HEK293 (cell line): Measurements from ENCODE around the gene FAM174B.
"Not testable (repeated sequence)": the region's sequence is repeated elsewhere in the genome, so short reads cannot be mapped to it uniquely, and the experiment has no call there.

Experiments used
- CTCF ChIA-PET: fragments of 350-600 bp; formaldehyde crosslinking; extraction: SDS; loops from one replicate; lab custom pipeline; 2021; ENCODE audit warnings: antibody characterized with exemption; lab: Yijun Ruan, JAX
- POLR2A ChIA-PET: fragments of 300-600 bp; formaldehyde crosslinking; extraction: SDS; loops from one replicate; lab custom pipeline; 2020; ENCODE audit warnings: antibody characterized with exemption, inconsistent platforms; lab: Yijun Ruan, JAX
- H3K27ac ChIP-seq: fragments of 200-500 bp; sonication (Bioruptor generic); 2 replicates; pipeline ENCODE4 v1.5.1; 2014; ENCODE audit warnings: low read depth, low read length, control low read depth, inconsistent platforms; ENCODE audit errors: extremely low read depth
- H3K36me3 ChIP-seq, 2 experiments: fragments of 200-500 bp in 1 of 2; sonication (Bioruptor generic) in 1 of 2; 1 replicate in 1 of 2; 2 replicates in 1 of 2; pipeline ENCODE4 v1.5.1; 2014 to 2017; ENCODE audit warnings: inconsistent platforms in 2 of 2, low read length in 2 of 2; ENCODE audit not compliant: control insufficient read depth in 2 of 2, insufficient read depth in 1 of 2
- H3K4me1 ChIP-seq: fragments of 200-500 bp; sonication (Bioruptor generic); 2 replicates; pipeline ENCODE4 v1.5.1; 2014; ENCODE audit warnings: mild to moderate bottlenecking, low read length, inconsistent platforms; ENCODE audit not compliant: control insufficient read depth, insufficient read depth
- H3K4me3 ChIP-seq: 2 replicates; pipeline ENCODE4 v1.5.1; 2011; ENCODE audit warnings: low read depth, mild to moderate bottlenecking, control low read depth, low read length, moderate library complexity
- H3K9me3 ChIP-seq: fragments of 200-500 bp; sonication (Bioruptor generic); 2 replicates; pipeline ENCODE4 v1.5.1; 2014; ENCODE audit warnings: low read depth, low read length, inconsistent platforms; ENCODE audit not compliant: control insufficient read depth, insufficient read depth
- BCL11B ChIP-seq: fragments of 450-650 bp; formaldehyde crosslinking; IDR thresholded peaks from 2 replicates; pipeline ENCODE4 v1.5.1; 2016; ENCODE audit warnings: low read depth, missing biosample characterization, missing genetic modification characterization
- GLI2 ChIP-seq: fragments of 450-650 bp; formaldehyde crosslinking; IDR thresholded peaks from 2 replicates; pipeline ENCODE4; 2017; ENCODE audit warnings: missing biosample characterization, missing genetic modification characterization, low read depth, borderline replicate concordance
- KLF9 ChIP-seq: fragments of 450-650 bp; formaldehyde crosslinking; IDR thresholded peaks from 2 replicates; pipeline ENCODE4 v1.5.1; 2016; ENCODE audit warnings: missing biosample characterization, missing genetic modification characterization, low read depth
- SCRT2 ChIP-seq: fragments of 450-650 bp; formaldehyde crosslinking; IDR thresholded peaks from 2 replicates; pipeline ENCODE4 v1.5.1; 2016; ENCODE audit warnings: missing biosample characterization, missing genetic modification characterization
- SP3 ChIP-seq: fragments of 450-650 bp; formaldehyde crosslinking; IDR thresholded peaks from 2 replicates; pipeline ENCODE4 v1.5.1; 2016; ENCODE audit warnings: missing biosample characterization, missing genetic modification characterization
- ZNF114 ChIP-seq: fragments of 450-650 bp; formaldehyde crosslinking; IDR thresholded peaks from 2 replicates; pipeline ENCODE4 v1.5.0; 2017; ENCODE audit warnings: missing biosample characterization, missing genetic modification characterization
- ZNF138 ChIP-seq: fragments of 450-650 bp; formaldehyde crosslinking; IDR thresholded peaks from 2 replicates; pipeline ENCODE4 v1.5.1; 2016; ENCODE audit warnings: missing biosample characterization, missing genetic modification characterization, borderline replicate concordance
- ZNF140 ChIP-seq: fragments of 450-650 bp; formaldehyde crosslinking; IDR thresholded peaks from 2 replicates; pipeline ENCODE4 v1.5.1; 2016; ENCODE audit warnings: missing biosample characterization, missing genetic modification characterization
- ZNF248 ChIP-seq: fragments of 450-650 bp; formaldehyde crosslinking; IDR thresholded peaks from 2 replicates; pipeline ENCODE4 v1.5.1; 2017; ENCODE audit warnings: missing biosample characterization, missing genetic modification characterization
- ZNF302 ChIP-seq: fragments of 450-650 bp; formaldehyde crosslinking; IDR thresholded peaks from 2 replicates; pipeline ENCODE4 v1.5.1; 2016; ENCODE audit warnings: missing biosample characterization, missing genetic modification characterization, low read depth
- ZNF391 ChIP-seq: fragments of 450-650 bp; formaldehyde crosslinking; IDR thresholded peaks from 2 replicates; pipeline ENCODE4 v1.5.1; 2016; ENCODE audit warnings: low read depth, missing biosample characterization, missing genetic modification characterization, borderline replicate concordance
- ZNF394 ChIP-seq: fragments of 450-650 bp; formaldehyde crosslinking; IDR thresholded peaks from 2 replicates; pipeline ENCODE4 v1.5.1; 2016; ENCODE audit warnings: missing biosample characterization, missing genetic modification characterization, mild to moderate bottlenecking, moderate library complexity, borderline replicate concordance
- ZNF548 ChIP-seq: fragments of 450-650 bp; formaldehyde crosslinking; IDR thresholded peaks from 2 replicates; pipeline ENCODE4 v1.5.1; 2016; ENCODE audit warnings: missing biosample characterization, missing genetic modification characterization
- ZNF549 ChIP-seq: fragments of 450-650 bp; IDR thresholded peaks from 2 replicates; pipeline ENCODE4 v1.5.1; 2018; ENCODE audit warnings: missing biosample characterization, missing genetic modification characterization, mild to moderate bottlenecking, inconsistent platforms, moderate library complexity
- ZNF560 ChIP-seq: fragments of 450-650 bp; formaldehyde crosslinking; IDR thresholded peaks from 2 replicates; pipeline ENCODE4 v1.5.1; 2017; ENCODE audit warnings: missing biosample characterization, missing genetic modification characterization, borderline replicate concordance
- ZNF621 ChIP-seq: fragments of 450-650 bp; formaldehyde crosslinking; IDR thresholded peaks from 2 replicates; pipeline ENCODE4 v1.5.1; 2017; ENCODE audit warnings: missing biosample characterization, missing genetic modification characterization
- ZNF830 ChIP-seq: fragments of 450-650 bp; IDR thresholded peaks from 2 replicates; pipeline ENCODE4 v1.5.0; 2018; ENCODE audit warnings: missing biosample characterization, missing genetic modification characterization, low read depth, mild to moderate bottlenecking, moderate library complexity
- ZNF837 ChIP-seq: fragments of 450-650 bp; formaldehyde crosslinking; IDR thresholded peaks from 2 replicates; pipeline ENCODE4 v1.5.1; 2016; ENCODE audit warnings: missing biosample characterization, missing genetic modification characterization
- TF ChIP-seq, protein P1 (sequence below): fragments of 450-650 bp; formaldehyde crosslinking; IDR thresholded peaks from 2 replicates; pipeline ENCODE4 v1.5.1; 2016; ENCODE audit warnings: missing biosample characterization, missing genetic modification characterization
- TF ChIP-seq, protein P2 (sequence below): fragments of 450-650 bp; formaldehyde crosslinking; IDR thresholded peaks from 2 replicates; pipeline ENCODE4 v1.5.1; 2016; ENCODE audit warnings: missing biosample characterization, missing genetic modification characterization
- TF ChIP-seq, protein P3 (sequence below): fragments of 450-650 bp; formaldehyde crosslinking; IDR thresholded peaks from 2 replicates; pipeline ENCODE4 v1.5.1; 2017; ENCODE audit warnings: missing biosample characterization, missing genetic modification characterization
- TF ChIP-seq, protein P4 (sequence below): fragments of 450-650 bp; formaldehyde crosslinking; IDR thresholded peaks from 2 replicates; pipeline ENCODE4 v1.5.1; 2016; ENCODE audit warnings: missing biosample characterization, missing genetic modification characterization

The FAM174B gene

DNA sequence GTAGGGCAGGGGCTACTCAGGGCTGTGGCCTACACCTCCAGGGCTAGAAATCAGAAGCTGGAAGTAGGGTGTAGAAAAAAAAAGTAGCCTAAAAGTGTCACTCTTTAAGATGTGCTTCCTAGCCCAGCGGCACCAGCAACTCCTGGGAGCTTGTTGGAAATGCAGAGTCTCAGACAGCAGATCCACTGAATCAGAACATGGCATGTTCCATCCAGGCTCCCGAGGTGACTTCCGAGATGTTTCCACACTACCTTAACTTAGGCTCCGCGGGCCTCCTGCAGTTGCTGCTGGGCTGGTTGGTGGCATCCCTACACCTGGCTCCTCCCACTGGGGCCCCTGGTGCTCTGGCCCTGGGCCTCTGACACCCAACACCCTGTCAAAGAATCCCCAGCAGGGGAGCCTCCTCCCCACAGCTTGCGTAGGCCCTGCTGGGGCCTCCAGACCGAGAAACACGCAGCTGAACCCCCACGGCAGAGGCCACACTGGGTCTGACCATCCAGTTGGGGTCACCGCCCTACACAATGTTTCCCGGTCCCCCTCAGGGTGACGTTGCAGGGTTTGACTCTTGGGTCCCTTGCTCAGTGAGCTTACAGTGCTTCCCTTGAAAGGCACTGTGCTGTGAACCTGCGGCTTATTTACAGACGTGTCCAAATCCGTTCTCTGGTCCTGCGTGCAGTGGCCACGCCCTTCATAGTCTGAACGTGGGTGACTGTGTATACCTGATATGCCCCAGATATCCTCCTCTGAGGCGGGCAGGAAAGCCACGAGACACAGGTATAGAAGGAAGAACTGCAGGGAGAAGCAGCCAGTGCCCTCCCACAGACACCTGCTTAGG, 46.5 kb downstream of the FAM174B start:
- H3K4me1 ChIP-seq, result no peaks in the 10 kb centered on the region
- H3K36me3 ChIP-seq, result no peaks in the 10 kb centered on the region
- ChIA-PET CTCF (no interaction called here), POLR2A (no interaction called here)
- no peak overlapping the region for H3K4me3 ChIP-seq
- no peaks in the 10 kb centered on the region for H3K9me3 ChIP-seq
- TF ChIP-seq ZNF830 (tag by site-specific recombination) (no peak), BCL11B (tag by site-specific recombination) (no peak), ZNF549 (tag by site-specific recombination) (no peak), ZNF302 (tag by site-specific recombination) (no peak), ZNF248 (tag by site-specific recombination) (no peak), ZNF548 (no peak), ZNF138 (tag by site-specific recombination) (no peak), ZNF621 (tag by site-specific recombination) (no peak), KLF9 (tag by site-specific recombination) (no peak), ZNF837 (tag by site-specific recombination) (no peak)
- TF ChIP-seq, protein P1, sequence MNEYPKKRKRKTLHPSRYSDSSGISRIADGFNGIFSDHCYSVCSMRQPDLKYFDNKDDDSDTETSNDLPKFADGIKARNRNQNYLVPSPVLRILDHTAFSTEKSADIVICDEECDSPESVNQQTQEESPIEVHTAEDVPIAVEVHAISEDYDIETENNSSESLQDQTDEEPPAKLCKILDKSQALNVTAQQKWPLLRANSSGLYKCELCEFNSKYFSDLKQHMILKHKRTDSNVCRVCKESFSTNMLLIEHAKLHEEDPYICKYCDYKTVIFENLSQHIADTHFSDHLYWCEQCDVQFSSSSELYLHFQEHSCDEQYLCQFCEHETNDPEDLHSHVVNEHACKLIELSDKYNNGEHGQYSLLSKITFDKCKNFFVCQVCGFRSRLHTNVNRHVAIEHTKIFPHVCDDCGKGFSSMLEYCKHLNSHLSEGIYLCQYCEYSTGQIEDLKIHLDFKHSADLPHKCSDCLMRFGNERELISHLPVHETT, result no peak
- TF ChIP-seq, protein P2, sequence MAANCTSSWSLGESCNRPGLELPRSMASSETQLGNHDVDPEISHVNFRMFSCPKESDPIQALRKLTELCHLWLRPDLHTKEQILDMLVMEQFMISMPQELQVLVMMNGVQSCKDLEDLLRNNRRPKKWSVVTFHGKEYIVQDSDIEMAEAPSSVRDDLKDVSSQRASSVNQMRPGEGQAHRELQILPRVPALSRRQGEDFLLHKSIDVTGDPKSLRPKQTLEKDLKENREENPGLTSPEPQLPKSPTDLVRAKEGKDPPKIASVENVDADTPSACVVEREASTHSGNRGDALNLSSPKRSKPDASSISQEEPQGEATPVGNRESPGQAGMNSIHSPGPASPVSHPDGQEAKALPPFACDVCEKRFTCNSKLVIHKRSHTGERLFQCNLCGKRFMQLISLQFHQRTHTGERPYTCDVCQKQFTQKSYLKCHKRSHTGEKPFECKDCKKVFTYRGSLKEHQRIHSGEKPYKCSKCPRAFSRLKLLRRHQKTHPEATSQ, result no peak
- TF ChIP-seq, protein P3, sequence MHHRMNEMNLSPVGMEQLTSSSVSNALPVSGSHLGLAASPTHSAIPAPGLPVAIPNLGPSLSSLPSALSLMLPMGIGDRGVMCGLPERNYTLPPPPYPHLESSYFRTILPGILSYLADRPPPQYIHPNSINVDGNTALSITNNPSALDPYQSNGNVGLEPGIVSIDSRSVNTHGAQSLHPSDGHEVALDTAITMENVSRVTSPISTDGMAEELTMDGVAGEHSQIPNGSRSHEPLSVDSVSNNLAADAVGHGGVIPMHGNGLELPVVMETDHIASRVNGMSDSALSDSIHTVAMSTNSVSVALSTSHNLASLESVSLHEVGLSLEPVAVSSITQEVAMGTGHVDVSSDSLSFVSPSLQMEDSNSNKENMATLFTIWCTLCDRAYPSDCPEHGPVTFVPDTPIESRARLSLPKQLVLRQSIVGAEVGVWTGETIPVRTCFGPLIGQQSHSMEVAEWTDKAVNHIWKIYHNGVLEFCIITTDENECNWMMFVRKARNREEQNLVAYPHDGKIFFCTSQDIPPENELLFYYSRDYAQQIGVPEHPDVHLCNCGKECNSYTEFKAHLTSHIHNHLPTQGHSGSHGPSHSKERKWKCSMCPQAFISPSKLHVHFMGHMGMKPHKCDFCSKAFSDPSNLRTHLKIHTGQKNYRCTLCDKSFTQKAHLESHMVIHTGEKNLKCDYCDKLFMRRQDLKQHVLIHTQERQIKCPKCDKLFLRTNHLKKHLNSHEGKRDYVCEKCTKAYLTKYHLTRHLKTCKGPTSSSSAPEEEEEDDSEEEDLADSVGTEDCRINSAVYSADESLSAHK, result no peak
- no peak overlapping the region for H3K27ac ChIP-seq

DNA sequence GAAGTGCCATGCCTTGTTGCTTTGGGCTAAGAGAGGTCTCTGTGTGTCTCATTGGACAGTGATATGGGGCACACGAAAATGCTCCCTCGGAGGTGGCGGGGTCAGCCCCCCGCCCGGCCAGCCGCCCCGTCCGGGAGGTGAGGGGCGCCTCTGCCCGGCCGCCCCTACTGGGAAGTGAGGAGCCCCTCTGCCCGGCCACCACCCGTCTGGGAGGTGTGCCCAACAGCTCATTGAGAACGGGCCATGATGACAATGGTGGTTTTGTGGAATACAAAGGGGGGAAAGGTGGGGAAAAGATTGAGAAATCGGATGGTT, 48.8 kb downstream of the FAM174B start:
- CTCF ChIA-PET, H3K36me3 ChIP-seq, H3K4me1 ChIP-seq, H3K9me3 ChIP-seq, H3K27ac ChIP-seq, H3K4me3 ChIP-seq, POLR2A ChIA-PET: not testable (repeated sequence)

DNA sequence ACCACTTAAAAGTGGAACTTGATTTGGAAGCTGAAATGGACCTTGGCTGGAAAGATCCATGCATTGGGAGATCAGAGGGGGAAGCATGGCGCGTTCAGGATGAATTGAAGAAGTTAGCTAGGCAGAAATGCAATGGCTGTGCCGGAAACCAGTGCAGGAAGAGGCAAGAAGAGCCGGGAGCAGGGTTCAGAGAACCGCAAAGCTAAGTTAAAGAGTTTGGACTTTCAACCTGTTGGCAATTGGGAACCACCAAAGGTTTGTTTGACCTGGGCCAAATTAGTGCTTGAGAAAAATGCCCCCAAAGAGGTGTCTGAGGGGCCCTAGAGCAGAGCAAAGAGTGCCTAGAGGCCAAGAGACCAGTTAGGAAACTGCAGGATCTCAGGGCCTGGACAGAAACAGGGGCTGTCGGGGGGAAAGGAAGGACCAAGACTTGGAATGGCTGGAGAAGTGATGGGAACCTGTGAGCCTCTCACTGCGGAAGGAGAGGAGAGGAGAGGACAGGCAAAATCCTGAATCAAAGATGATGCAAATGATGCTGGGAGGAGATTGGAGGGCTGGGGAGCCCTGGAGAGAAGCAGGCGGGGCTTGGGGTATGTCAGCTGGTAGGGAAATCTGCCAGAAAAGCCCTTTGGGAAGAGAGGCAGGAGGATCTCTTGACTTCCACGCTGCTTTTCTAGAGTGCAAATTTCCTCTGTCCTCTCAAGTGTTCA, 49.3 kb downstream of the FAM174B start:
- H3K27ac ChIP-seq, result no peak overlapping the region
- no peaks in the 10 kb centered on the region for H3K4me1 ChIP-seq
- CTCF ChIA-PET, result no interaction called here
- no peak overlapping the region for H3K4me3 ChIP-seq
- no peaks in the 10 kb centered on the region for H3K9me3 ChIP-seq
- no peak for TF ChIP-seq ZNF394 (tag by site-specific recombination)
- TF ChIP-seq, protein P4, sequence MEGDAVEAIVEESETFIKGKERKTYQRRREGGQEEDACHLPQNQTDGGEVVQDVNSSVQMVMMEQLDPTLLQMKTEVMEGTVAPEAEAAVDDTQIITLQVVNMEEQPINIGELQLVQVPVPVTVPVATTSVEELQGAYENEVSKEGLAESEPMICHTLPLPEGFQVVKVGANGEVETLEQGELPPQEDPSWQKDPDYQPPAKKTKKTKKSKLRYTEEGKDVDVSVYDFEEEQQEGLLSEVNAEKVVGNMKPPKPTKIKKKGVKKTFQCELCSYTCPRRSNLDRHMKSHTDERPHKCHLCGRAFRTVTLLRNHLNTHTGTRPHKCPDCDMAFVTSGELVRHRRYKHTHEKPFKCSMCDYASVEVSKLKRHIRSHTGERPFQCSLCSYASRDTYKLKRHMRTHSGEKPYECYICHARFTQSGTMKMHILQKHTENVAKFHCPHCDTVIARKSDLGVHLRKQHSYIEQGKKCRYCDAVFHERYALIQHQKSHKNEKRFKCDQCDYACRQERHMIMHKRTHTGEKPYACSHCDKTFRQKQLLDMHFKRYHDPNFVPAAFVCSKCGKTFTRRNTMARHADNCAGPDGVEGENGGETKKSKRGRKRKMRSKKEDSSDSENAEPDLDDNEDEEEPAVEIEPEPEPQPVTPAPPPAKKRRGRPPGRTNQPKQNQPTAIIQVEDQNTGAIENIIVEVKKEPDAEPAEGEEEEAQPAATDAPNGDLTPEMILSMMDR (tag by site-specific recombination), result no peak
- no peak for TF ChIP-seq ZNF138 (tag by site-specific recombination)
- no peak for TF ChIP-seq SCRT2 (tag by site-specific recombination)
- no peak for TF ChIP-seq ZNF391
- TF ChIP-seq, protein P2, result no peak
- TF ChIP-seq ZNF560 (tag by site-specific recombination), result no peak
- TF ChIP-seq GLI2 (tag by site-specific recombination), result no peak
- no peak for TF ChIP-seq ZNF114
- TF ChIP-seq ZNF140 (tag by site-specific recombination), result no peak
- TF ChIP-seq SP3 (tag by site-specific recombination), result no peak
- POLR2A ChIA-PET, result no interaction called here
- H3K36me3 ChIP-seq, result no peaks in the 10 kb centered on the region
